Keratinocyte (primary cell): ENCODE measurements around the gene DMRTB1. TPM values are rescaled to one million over a fixed set of nuclear protein-coding genes. Genes with fewer than 3 reads are reported as not detected.

Experiments
- DNase-seq: peaks from one replicate; pipeline ENCODE4 v3.0.0-alpha.2; 2011; ENCODE audit warnings: low read depth, missing footprints, low spot score
- FAIRE-seq: peaks from 2 replicates; lab custom pipeline; 2011; peaks lifted over from hg19 to GRCh38; lab: Jason Lieb, UNC
- H2AFZ ChIP-seq: 2 replicates; pipeline ENCODE4 v1.6.0; 2012; ENCODE audit warnings: low read length, control low read depth, inconsistent platforms; ENCODE audit not compliant: control insufficient read depth
- H3K27ac ChIP-seq: 2 replicates; pipeline ENCODE4 v1.5.1; 2011; ENCODE audit warnings: low read length; ENCODE audit not compliant: control insufficient read depth, insufficient read depth
- H3K27me3 ChIP-seq: 3 replicates; pipeline ENCODE4 v1.6.0; 2011; ENCODE audit warnings: low read length; ENCODE audit not compliant: control insufficient read depth, insufficient read depth; ENCODE audit errors: extremely low read depth
- H3K36me3 ChIP-seq, 2 experiments: 2 replicates in 1 of 2; 3 replicates in 1 of 2; pipeline ENCODE4 v1.5.1; 2011; ENCODE audit warnings: low read length in 2 of 2, mild to moderate bottlenecking in 1 of 2; ENCODE audit not compliant: control insufficient read depth in 2 of 2, insufficient read depth in 2 of 2; ENCODE audit errors: extremely low read depth in 1 of 2
- H3K4me1 ChIP-seq: 3 replicates; pipeline ENCODE4 v1.5.1; 2011; ENCODE audit warnings: low read length; ENCODE audit not compliant: control insufficient read depth, insufficient read depth; ENCODE audit errors: extremely low read depth
- H3K4me2 ChIP-seq: 3 replicates; pipeline ENCODE4 v1.6.0; 2011; ENCODE audit warnings: low read depth, low read length; ENCODE audit not compliant: control insufficient read depth, insufficient read depth; ENCODE audit errors: extremely low read depth
- H3K4me3 ChIP-seq, 3 experiments: fragments of 200-600 bp in 1 of 3; sonication (generic) in 1 of 3; 2 replicates in 2 of 3; 3 replicates in 1 of 3; pipeline ENCODE4 v1.5.1; 2011 to 2016; ENCODE audit warnings: low read length in 3 of 3, mild to moderate bottlenecking in 3 of 3, control low read depth in 2 of 3, inconsistent platforms in 1 of 3, low read depth in 1 of 3, mixed read lengths in 1 of 3, mixed run types in 1 of 3, moderate library complexity in 1 of 3; ENCODE audit not compliant: control insufficient read depth in 2 of 3, insufficient read depth in 2 of 3; ENCODE audit errors: extremely low read depth in 1 of 3
- H3K79me2 ChIP-seq: 2 replicates; pipeline ENCODE4 v1.6.0; 2012; ENCODE audit warnings: low read length; ENCODE audit not compliant: control insufficient read depth, insufficient read depth
- H3K9ac ChIP-seq: 3 replicates; pipeline ENCODE4 v1.6.0; 2011; ENCODE audit warnings: low read length; ENCODE audit not compliant: control insufficient read depth, insufficient read depth; ENCODE audit errors: extremely low read depth
- H3K9me1 ChIP-seq: 3 replicates; pipeline ENCODE4 v1.6.0; 2011; ENCODE audit warnings: low read length; ENCODE audit not compliant: control insufficient read depth, insufficient read depth; ENCODE audit errors: extremely low read depth
- H3K9me3 ChIP-seq: 2 replicates; pipeline ENCODE4 v1.5.1; 2012; ENCODE audit warnings: low read depth, low read length; ENCODE audit not compliant: control insufficient read depth
- H4K20me1 ChIP-seq: 3 replicates; pipeline ENCODE4 v1.6.0; 2011; ENCODE audit warnings: low read length; ENCODE audit not compliant: control insufficient read depth, insufficient read depth; ENCODE audit errors: extremely low read depth
- CTCF ChIP-seq, 3 experiments: IDR thresholded peaks in 1 of 3; conservative IDR thresholded peaks in 1 of 3; optimal IDR thresholded peaks in 1 of 3; 2 replicates in 2 of 3; 3 replicates in 1 of 3; pipeline versions ENCODE3 to v1.5.1; 2011; ENCODE audit warnings: low read length in 3 of 3, mild to moderate bottlenecking in 3 of 3, moderate library complexity in 2 of 3, control low read depth in 1 of 3, inconsistent platforms in 1 of 3; ENCODE audit not compliant: insufficient read depth in 2 of 3; ENCODE audit errors: extremely low read depth in 1 of 3
- EZH2 ChIP-seq: IDR thresholded peaks from one replicate; pipeline ENCODE4 v1.6.1; 2012; ENCODE audit warnings: inconsistent platforms, mild to moderate bottlenecking, low read length, moderate library complexity
- dilution Hi-C: fragments of 300-500 bp; cut with MboI; formaldehyde crosslinking; loops from one replicate; pipeline ENCODE4 v1.7.0; 2020; ENCODE audit warnings: low sequenced_read_pairs; ENCODE audit not compliant: extremely low pct_ligation_motif_present
- polyA plus RNA-seq, 5 experiments: library from polyadenylated mRNA; depleted of rRNA in 3 of 5; stranded (reverse) in 3 of 5; stranded (forward) in 1 of 5; unstranded in 1 of 5; fragments of >200 nt; gene quantifications; 1 replicate in 1 of 5; 2 replicates in 3 of 5; 3 replicates in 1 of 5; pipeline versions ENCODE4 v1.2.1 to v1.2.3, GENCODE V29; 2011 to 2012; ENCODE audit warnings: missing spikeins in 2 of 5, low read depth in 1 of 5, low replicate concordance in 1 of 5

DMRTB1 gene
- polyA plus RNA-seq, 1 donor (not counting 4 experiments of a cell fraction or from before 2014, with no cell fraction given): not detected

DNA sequence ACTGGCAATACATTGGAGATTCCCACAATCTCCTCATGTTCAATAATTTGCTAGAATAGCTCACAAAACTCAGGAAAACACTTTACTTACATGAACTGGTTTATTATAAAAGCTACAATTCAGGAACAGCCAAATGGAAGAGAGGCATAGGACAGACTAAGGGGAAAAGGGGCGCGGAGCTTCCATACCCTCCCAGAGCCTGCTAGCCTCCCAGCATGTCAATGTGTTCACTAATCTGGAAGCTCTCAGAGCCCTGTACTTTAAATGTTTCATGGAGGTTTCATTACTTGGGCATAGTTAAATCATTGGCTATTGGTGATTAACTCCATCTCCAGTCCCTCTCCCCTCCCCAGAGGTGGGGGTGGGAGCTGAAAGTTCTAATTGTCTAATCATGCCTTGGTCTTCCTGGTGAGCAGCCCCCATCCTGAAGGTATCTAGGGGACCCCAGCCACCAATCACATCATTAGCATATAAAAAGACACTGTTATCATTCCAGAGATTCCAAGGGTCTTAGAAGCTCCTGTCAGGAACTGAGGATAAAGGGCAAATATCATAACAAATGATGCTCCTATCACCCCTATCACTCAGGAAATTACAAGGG, 10.9 kb upstream of the DMRTB1 start:
- Histone ChIP-seq H3K4me3 (no peak overlapping the region), H3K9me1 (no peaks in the 10 kb centered on the region), H3K4me1 (no peaks in the 10 kb centered on the region), H3K4me2 (no peak overlapping the region), H4K20me1 (no peaks in the 10 kb centered on the region), H2AFZ (no peak overlapping the region), H3K36me3 (no peaks in the 10 kb centered on the region), H3K9ac (no peak overlapping the region), H3K27me3 (no peaks in the 10 kb centered on the region), H3K79me2 (no peaks in the 10 kb centered on the region), H3K9me3 (no peaks in the 10 kb centered on the region), H3K27ac (no peak overlapping the region)
- TF ChIP-seq CTCF (optimal IDR thresholded peaks at IDR 0.05 in 1 of 3, IDR thresholded peaks at IDR 0.05 in 1 of 3, conservative IDR thresholded peaks at IDR 0.05 in 1 of 3; ENCODE audit: extremely low read depth in 1 of 3, insufficient read depth in 2 of 3, low read length in 3 of 3): no peak
- no peak for TF ChIP-seq EZH2
- dilution Hi-C loops: no loop called here
- DNase-seq (no peak), FAIRE-seq (no peak)

DNA sequence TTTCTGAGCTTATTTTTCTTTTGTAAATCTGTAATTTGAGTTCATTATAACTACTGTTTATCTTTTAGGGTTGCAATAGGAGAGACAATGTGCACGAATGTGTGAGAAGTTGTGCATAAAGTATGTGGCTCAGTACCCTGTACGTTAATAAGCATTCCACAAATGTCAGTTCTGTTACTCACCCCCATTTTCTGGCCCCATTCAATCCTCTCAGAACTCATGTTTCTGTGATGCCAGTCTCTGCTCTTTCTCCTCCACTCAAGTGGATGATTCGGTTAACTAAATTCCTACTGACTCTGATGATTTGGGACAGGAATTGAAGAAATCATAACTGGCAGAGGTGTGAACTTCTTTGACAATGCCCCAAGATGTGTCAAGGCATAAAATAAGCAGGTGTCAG, 10.2 kb upstream of the DMRTB1 start:
- no peak overlapping the region for H3K27ac ChIP-seq
- H3K79me2 ChIP-seq: no peaks in the 10 kb centered on the region
- H3K4me2 ChIP-seq: no peak overlapping the region
- no peak overlapping the region for H3K9ac ChIP-seq
- no peak for TF ChIP-seq EZH2
- TF ChIP-seq CTCF (optimal IDR thresholded peaks at IDR 0.05 in 1 of 3, IDR thresholded peaks at IDR 0.05 in 1 of 3, conservative IDR thresholded peaks at IDR 0.05 in 1 of 3; ENCODE audit: extremely low read depth in 1 of 3, insufficient read depth in 2 of 3, low read length in 3 of 3): no peak
- no peaks in the 10 kb centered on the region for H4K20me1 ChIP-seq
- dilution Hi-C loops: no loop called here
- no peak for FAIRE-seq
- H3K4me3 ChIP-seq: no peak overlapping the region
- no peaks in the 10 kb centered on the region for H3K4me1 ChIP-seq
- no peaks in the 10 kb centered on the region for H3K9me3 ChIP-seq
- peaks cover 6% of the 10 kb centered on the region for H3K27me3 ChIP-seq
- H3K9me1 ChIP-seq: no peaks in the 10 kb centered on the region
- DNase-seq: no peak
- no peak overlapping the region for H2AFZ ChIP-seq
- H3K36me3 ChIP-seq: no peaks in the 10 kb centered on the region
